IPS DF 6.9 (cell line): ENCODE data around the gene TSN.
"Not testable (repeated sequence)": the region's sequence is repeated elsewhere in the genome, so short reads cannot be mapped to it uniquely, and the experiment has no call there.

Experiments used
- DNase-seq: peaks from one replicate; pipeline ENCODE4 v3.0.0-alpha.2; 2013; ENCODE audit warnings: low read depth, low spot score
- H3K27ac ChIP-seq: one replicate; pipeline ENCODE4 v1.5.1; 2013; ENCODE audit warnings: low read length, control low read depth
- H3K27me3 ChIP-seq: 2 replicates; pipeline ENCODE4 v1.6.1; 2013; ENCODE audit warnings: mild to moderate bottlenecking, low read length; ENCODE audit not compliant: control insufficient read depth, insufficient read depth
- H3K36me3 ChIP-seq: 2 replicates; pipeline ENCODE4 v1.6.1; 2013; ENCODE audit warnings: low read length; ENCODE audit not compliant: control insufficient read depth, insufficient read depth
- H3K4me1 ChIP-seq: 2 replicates; pipeline ENCODE4 v1.6.1; 2013; ENCODE audit warnings: low read length; ENCODE audit not compliant: control insufficient read depth, insufficient read depth
- H3K4me3 ChIP-seq: 2 replicates; pipeline ENCODE4 v1.5.1; 2013; ENCODE audit warnings: mild to moderate bottlenecking, low read length
- H3K9me3 ChIP-seq: 2 replicates; pipeline ENCODE4 v1.6.1; 2013; ENCODE audit warnings: low read length, inconsistent platforms; ENCODE audit not compliant: control insufficient read depth, insufficient read depth
- WGBS: extraction: QIAGEN DNeasy Blood & Tissue Kit; methylation state at CpG from one replicate; pipeline ENCODE4 v1.1.7; 2013; ENCODE audit warnings: mixed read lengths, missing lambda C conversion rate; ENCODE audit not compliant: insufficient read length, insufficient coverage; 5-methylcytosine and 5-hydroxymethylcytosine counted together

TSN gene

DNA sequence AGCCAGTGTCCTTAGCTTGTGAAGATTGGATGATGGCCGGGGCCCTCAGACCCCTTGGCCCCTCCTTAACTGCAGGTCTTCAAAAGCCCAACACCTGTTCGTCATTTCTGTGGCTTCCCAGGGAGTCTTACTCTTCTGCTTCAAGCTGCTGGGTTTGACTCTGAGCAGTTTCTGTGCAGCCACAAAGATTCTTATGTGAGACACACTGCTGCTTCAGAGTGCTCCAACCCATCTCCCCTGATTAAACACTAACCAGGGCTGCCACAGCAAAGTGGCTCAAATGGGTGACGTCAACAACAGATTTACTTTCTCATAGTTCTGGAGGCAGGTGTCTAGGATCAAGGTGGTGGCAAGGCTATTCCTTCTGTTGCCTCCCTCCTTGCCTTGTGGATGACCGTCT, 40.8 kb downstream of the TSN start:
- Histone ChIP-seq H3K27me3 (no peaks in the 10 kb centered on the region), H3K27ac (no peak overlapping the region), H3K36me3 (no peaks in the 10 kb centered on the region), H3K4me1 (no peaks in the 10 kb centered on the region; the same call in 1 of the 2 replicates), H3K9me3 (no peaks in the 10 kb centered on the region), H3K4me3 (no peak overlapping the region)
- WGBS, result no CpG with 5 or more reads among the region's 4 CpGs
- no peak for DNase-seq

DNA sequence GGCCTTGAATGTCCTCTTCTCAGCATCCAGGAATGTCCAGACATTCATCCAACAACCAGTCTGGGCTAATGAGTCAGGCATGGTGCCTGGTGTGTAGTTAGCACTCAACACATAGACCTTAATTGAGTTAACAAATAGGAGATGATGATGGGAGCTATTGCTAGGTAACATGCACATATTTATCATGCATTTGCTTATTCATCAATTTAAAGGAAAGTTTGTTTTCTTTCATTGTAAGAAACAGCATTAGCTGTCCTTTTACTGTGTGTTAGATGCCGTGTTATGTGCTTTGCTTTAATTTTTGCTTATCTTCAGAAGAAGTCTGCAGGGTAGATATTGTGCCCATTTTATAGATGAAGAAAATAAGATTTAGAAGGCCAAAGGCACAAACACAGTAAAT, 43.2 kb downstream of the TSN start:
- WGBS, result no CpG with 5 or more reads among the region's 1 CpG
- no peak for DNase-seq
- no peaks in the 10 kb centered on the region for H3K27me3 ChIP-seq

DNA sequence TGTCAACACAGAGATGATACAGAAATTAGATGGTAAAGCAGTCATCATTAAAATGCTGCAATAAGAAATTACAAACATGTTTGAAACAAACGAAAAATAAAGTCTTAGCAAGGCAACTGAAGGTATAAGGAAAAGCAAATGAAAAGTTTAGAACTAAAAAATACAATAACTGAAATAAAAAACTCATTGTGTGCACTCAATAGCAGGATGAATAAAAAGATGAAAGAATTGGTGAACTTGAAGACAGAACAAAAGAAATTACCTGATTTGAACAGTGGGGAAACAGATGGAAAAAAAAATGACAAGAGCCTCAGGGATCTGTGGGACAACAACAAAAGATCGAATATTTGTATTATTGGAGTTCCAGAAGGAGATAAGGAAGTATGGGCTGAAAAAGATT, 46.5 kb downstream of the TSN start:
- Histone ChIP-seq H3K4me1 (peaks cover 1% of the 10 kb centered on the region; the same call in 1 of the 2 replicates), H3K36me3 (no peaks in the 10 kb centered on the region), H3K27ac (no peak overlapping the region), H3K27me3 (no peaks in the 10 kb centered on the region), H3K4me3 (no peak overlapping the region), H3K9me3 (no peaks in the 10 kb centered on the region)
- WGBS, result no CpG with 5 or more reads among the region's 2 CpGs
- no peak for DNase-seq

More for the DNA sequence above, 43.2 kb downstream of the TSN start:
- no peaks in the 10 kb centered on the region; the same call in 1 of the 2 replicates for H3K4me1 ChIP-seq
- no peak overlapping the region for H3K27ac ChIP-seq
- H3K4me3 ChIP-seq, result no peak overlapping the region
- H3K36me3 ChIP-seq, result no peaks in the 10 kb centered on the region
- H3K9me3 ChIP-seq, result no peaks in the 10 kb centered on the region

DNA sequence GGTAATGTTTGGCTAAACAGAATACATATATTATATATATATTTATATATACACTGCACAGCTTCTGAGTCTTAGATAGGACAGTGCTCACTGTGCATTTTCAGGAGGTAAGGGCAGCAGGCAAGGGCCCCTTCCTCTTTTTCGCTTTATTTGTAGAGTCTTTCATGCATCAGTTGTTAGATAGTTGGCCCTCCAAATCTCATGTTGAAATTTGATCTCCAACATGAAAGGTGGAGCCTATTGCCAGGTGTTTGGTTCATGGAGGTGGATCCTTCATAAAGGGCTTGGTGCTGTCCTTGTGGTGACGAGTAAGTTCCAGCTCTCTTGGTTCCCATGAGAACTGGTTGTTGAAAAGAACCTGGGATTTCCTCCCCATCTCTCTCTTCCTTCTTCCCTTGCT, 48.1 kb downstream of the TSN start:
- H3K4me1 ChIP-seq, result peaks cover 1% of the 10 kb centered on the region; the same call in 1 of the 2 replicates
- H3K27me3 ChIP-seq, result no peaks in the 10 kb centered on the region
- WGBS, result no CpG with 5 or more reads among the region's 2 CpGs
- H3K27ac ChIP-seq, result no peak overlapping the region
- no peaks in the 10 kb centered on the region for H3K36me3 ChIP-seq
- no peaks in the 10 kb centered on the region for H3K9me3 ChIP-seq
- H3K4me3 ChIP-seq, result no peak overlapping the region
- no peak for DNase-seq

- no peaks in the 10 kb centered on the region for H3K36me3 ChIP-seq
- no peaks in the 10 kb centered on the region for H3K27me3 ChIP-seq
- WGBS, result no CpG with 5 or more reads among the region's 5 CpGs
- H3K9me3 ChIP-seq, result no peaks in the 10 kb centered on the region
- H3K4me1 ChIP-seq, result peaks cover 1% of the 10 kb centered on the region; the same call in 1 of the 2 replicates
- DNase-seq, result no peak
- H3K27ac ChIP-seq, result no peak overlapping the region
- no peak overlapping the region for H3K4me3 ChIP-seq
Observed at GRCh38 chr2:121804340-121804739, 48.9 kb downstream of the TSN start.

- DNase-seq, result no peak
- Histone ChIP-seq H3K36me3 (no peaks in the 10 kb centered on the region), H3K27me3 (no peaks in the 10 kb centered on the region), H3K9me3 (no peaks in the 10 kb centered on the region), H3K27ac (no peak overlapping the region), H3K4me3 (no peak overlapping the region), H3K4me1 (peaks cover 1% of the 10 kb centered on the region; the same call in 1 of the 2 replicates)
- WGBS, result no CpG with 5 or more reads among the region's 3 CpGs
Observed at GRCh38 chr2:121804997-121805765, 49.7 kb downstream of the TSN start.

- H3K4me1 ChIP-seq, result peaks cover 1% of the 10 kb centered on the region; the same call in 1 of the 2 replicates
- no peak for DNase-seq
- no peaks in the 10 kb centered on the region for H3K36me3 ChIP-seq
- no peak overlapping the region for H3K4me3 ChIP-seq
- no CpG with 5 or more reads among the region's 7 CpGs for WGBS
- no peaks in the 10 kb centered on the region for H3K9me3 ChIP-seq
- H3K27me3 ChIP-seq, result no peaks in the 10 kb centered on the region
- H3K27ac ChIP-seq, result no peak overlapping the region
Observed at GRCh38 chr2:121805766-121806143, 50.3 kb downstream of the TSN start.

DNA sequence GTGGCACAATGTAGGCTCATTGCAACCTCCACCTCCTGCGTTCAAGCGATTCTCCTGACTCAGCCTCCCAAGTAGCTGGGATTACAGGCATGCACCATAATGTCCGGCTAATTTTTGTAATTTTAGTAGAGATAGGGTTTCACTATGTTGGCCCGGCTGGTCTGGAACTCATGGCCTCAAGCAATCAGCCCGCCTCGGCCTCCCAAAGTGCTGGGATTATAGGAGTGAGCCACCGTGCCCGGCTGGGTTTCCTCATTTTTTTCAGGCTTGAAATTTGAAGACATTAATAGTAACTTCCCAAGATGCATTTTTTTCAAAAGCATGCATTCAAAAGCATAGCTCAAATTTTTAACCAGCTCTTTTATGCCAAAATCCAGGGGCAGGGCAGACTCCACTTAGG, 52.3 kb downstream of the TSN start:
- not testable (repeated sequence) for H3K27ac ChIP-seq, H3K4me1 ChIP-seq, H3K36me3 ChIP-seq, H3K4me3 ChIP-seq, H3K9me3 ChIP-seq, DNase-seq, H3K27me3 ChIP-seq
- WGBS, result no CpG with 5 or more reads among the region's 8 CpGs

GRCh38 chr2:121809607-121810006, 54.2 kb downstream of the TSN start:
- Histone ChIP-seq H3K27ac (no peak overlapping the region), H3K4me1 (peaks cover 1% of the 10 kb centered on the region; the same call in 1 of the 2 replicates), H3K4me3 (no peak overlapping the region), H3K36me3 (no peaks in the 10 kb centered on the region), H3K27me3 (no peaks in the 10 kb centered on the region), H3K9me3 (no peaks in the 10 kb centered on the region)
- no peak for DNase-seq
- WGBS, result no CpG with 5 or more reads among the region's 4 CpGs

DNA sequence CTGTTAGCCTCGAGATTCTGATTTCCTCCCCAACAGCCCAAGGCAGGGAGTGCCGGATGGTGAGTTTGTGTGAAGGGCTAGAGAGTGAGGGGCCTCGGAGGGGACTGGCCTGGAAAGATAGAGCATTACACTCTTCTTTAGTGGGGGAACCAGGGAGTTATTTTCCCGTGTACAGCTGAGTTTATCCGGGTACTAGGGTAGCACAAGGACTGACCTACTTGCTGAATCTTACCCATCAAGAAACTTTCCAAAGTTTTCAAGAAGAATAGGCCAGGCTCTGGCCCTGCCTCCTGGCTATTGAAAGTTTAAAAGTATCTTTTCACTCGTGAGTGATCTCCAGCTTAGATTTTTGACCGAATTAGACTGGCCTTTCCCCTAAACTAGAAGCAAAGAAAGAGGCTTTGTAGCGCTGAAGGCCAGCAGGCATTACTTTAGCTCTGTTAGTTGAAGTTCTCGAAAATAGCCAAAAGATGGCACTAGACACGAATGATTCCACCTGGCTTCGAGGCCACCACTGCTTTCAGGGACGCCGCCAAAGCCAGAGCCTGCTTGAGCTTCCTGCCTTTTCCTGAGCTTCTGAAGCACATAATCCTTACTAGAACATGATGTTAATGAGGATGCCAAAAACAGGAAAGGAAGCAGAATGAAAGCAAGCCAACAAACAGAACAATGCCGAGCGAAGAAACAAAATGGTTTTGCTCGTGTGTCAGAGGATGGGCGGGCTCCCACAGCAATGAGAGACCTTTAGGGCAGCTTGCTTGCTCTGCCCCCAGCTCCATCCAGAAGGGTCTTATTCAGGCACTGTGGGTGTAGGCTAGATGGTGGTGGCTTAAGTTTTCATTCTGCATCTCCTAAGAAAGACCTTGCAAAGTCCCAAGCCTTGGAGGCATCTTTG, 55.8 kb downstream of the TSN start:
- Histone ChIP-seq H3K9me3 (no peaks in the 10 kb centered on the region), H3K4me3 (no peak overlapping the region), H3K4me1 (no peaks in the 10 kb centered on the region), H3K27me3 (no peaks in the 10 kb centered on the region), H3K36me3 (no peaks in the 10 kb centered on the region), H3K27ac (no peak overlapping the region)
- WGBS, result no CpG with 5 or more reads among the region's 17 CpGs
- DNase-seq, result no peak
